HepG2 (cell line): ENCODE data around the gene PRKCSH. TPM values are rescaled to one million over a fixed set of nuclear protein-coding genes. Genes with fewer than 3 reads are reported as not detected.

Source experiments
- ASH2L ChIP-seq: fragments of 300-600, 200-600 bp; sonication (generic); IDR thresholded peaks from 2 replicates; pipeline ENCODE4 v1.7.0; 2017; ENCODE audit warnings: low read depth, mild to moderate bottlenecking, moderate library complexity, mixed read lengths, low read length; ENCODE audit not compliant: insufficient read length
- CEBPG ChIP-seq: IDR thresholded peaks from 2 replicates; pipeline ENCODE4 v1.6.1; 2016
- ISL2 ChIP-seq: sonication (generic); formaldehyde crosslinking; IDR thresholded peaks from 2 replicates; pipeline ENCODE4 v1.5.0; 2020; ENCODE audit warnings: missing genetic modification reagents
- KDM5B ChIP-seq: sonication (generic); formaldehyde crosslinking; IDR thresholded peaks from 2 replicates; pipeline ENCODE4 v1.4.0; 2020; ENCODE audit warnings: missing genetic modification reagents, mild to moderate bottlenecking, borderline replicate concordance
- LBX2 ChIP-seq: sonication (generic); formaldehyde crosslinking; IDR thresholded peaks from 2 replicates; pipeline ENCODE4 v1.5.0; 2020; ENCODE audit warnings: missing genetic modification reagents, mild to moderate bottlenecking, borderline replicate concordance
- MED1 ChIP-seq: sonication (generic); formaldehyde crosslinking; IDR thresholded peaks from 2 replicates; pipeline ENCODE4 v1.4.0; 2020; ENCODE audit warnings: missing genetic modification reagents
- PAXIP1 ChIP-seq: sonication (generic); formaldehyde crosslinking; conservative IDR thresholded peaks from 2 replicates; pipeline ENCODE4 v1.4.0; 2020; ENCODE audit warnings: mild to moderate bottlenecking, missing genetic modification reagents, moderate library complexity
- TAF1 ChIP-seq: sonication (generic); formaldehyde crosslinking; IDR thresholded peaks from 2 replicates; pipeline ENCODE4 v1.4.0; 2020; ENCODE audit warnings: missing genetic modification reagents
- UBTF ChIP-seq: sonication (generic); formaldehyde crosslinking; IDR thresholded peaks from 2 replicates; pipeline ENCODE4 v1.4.0; 2020; ENCODE audit warnings: mild to moderate bottlenecking, missing genetic modification reagents
- ZHX2 ChIP-seq, 2 experiments: sonication (generic) in 1 of 2; formaldehyde crosslinking in 1 of 2; IDR thresholded peaks; 2 replicates each; pipeline versions ENCODE4 v1.6.1 to v1.9.0; 2014 to 2022; ENCODE audit warnings: antibody characterized with exemption in 1 of 2, borderline replicate concordance in 1 of 2, inconsistent platforms in 1 of 2, low read depth in 1 of 2, missing genetic modification reagents in 1 of 2
- ZNF12 ChIP-seq: sonication (generic); formaldehyde crosslinking; IDR thresholded peaks from 2 replicates; pipeline ENCODE4 v1.5.0; 2020; ENCODE audit warnings: missing genetic modification reagents
- ZNF180 ChIP-seq: sonication (generic); formaldehyde crosslinking; IDR thresholded peaks from 2 replicates; pipeline ENCODE4 v1.4.0; 2020; ENCODE audit warnings: low read depth, missing genetic modification reagents, borderline replicate concordance
- ZNF33B ChIP-seq: sonication (generic); formaldehyde crosslinking; IDR thresholded peaks from 2 replicates; pipeline ENCODE4 v1.5.1; 2020; ENCODE audit warnings: mild to moderate bottlenecking, missing genetic modification reagents
- ZNF543 ChIP-seq: sonication (generic); formaldehyde crosslinking; IDR thresholded peaks from 2 replicates; pipeline ENCODE4 v1.4.0; 2020; ENCODE audit warnings: mild to moderate bottlenecking, missing genetic modification reagents
- ZNF841 ChIP-seq: sonication (generic); formaldehyde crosslinking; IDR thresholded peaks from 2 replicates; pipeline ENCODE4 v1.8.1; 2023; ENCODE audit warnings: missing genetic modification reagents, borderline replicate concordance
- polyA plus RNA-seq, 8 experiments: library from polyadenylated mRNA; depleted of rRNA in 3 of 8; stranded (reverse) in 7 of 8; unstranded in 1 of 8; fragments of >200 nt; fragmentation: Illumina TruSeq in 4 of 8; extraction: Trizol in 4 of 8; gene quantifications; 2 replicates each; pipeline versions ENCODE4 v1.2.1 to v1.2.3, GENCODE V29; 2011 to 2016; ENCODE audit warnings: low read depth in 4 of 8, missing spikeins in 1 of 8, mixed read lengths in 1 of 8; ENCODE audit not compliant: insufficient read depth in 1 of 8
- total RNA-seq, 5 experiments: library from RNA; depleted of rRNA; stranded (reverse); fragments of >200 nt; fragmentation: Illumina TruSeq; extraction: Trizol; gene quantifications; 2 replicates each; pipeline ENCODE4 v1.2.3, GENCODE V29; 2016; ENCODE audit warnings: low read depth in 1 of 5

The PRKCSH gene
- total and polyA plus RNA-seq, 2 of the 13 experiments (the other 11 are each of a cell fraction or from before 2014, with no cell fraction given) = 85.1 to 125 TPM

GRCh38 chr19:11435057-11435832 is at the start of gene PRKCSH, which contains the start of gene ODAD3 (continued):
- TF ChIP-seq MED1 (CRISPR knock-in tag) = 0 out of 2 replicates have a peak, but pooled peaks have one; percentile 55
- TF ChIP-seq KDM5B = no peak; the same call in 1 of the 2 replicates
- 0 out of 2 replicates have a peak, but pooled peaks have one; percentile 33 for TF ChIP-seq ZNF33B (CRISPR knock-in tag)
- TF ChIP-seq PAXIP1 = peak; percentile 69
- TF ChIP-seq ZNF543 (CRISPR knock-in tag) = no peak
- peak; percentile 68 for TF ChIP-seq ASH2L
- TF ChIP-seq ISL2 (CRISPR knock-in tag) = peak; percentile 55; the same call in 1 of the 2 replicates
- TF ChIP-seq CEBPG = 0 out of 2 replicates have a peak, but pooled peaks have one; percentile 34
- no peak for TF ChIP-seq LBX2
- TF ChIP-seq UBTF = peak; percentile 49; the same call in 1 of the 2 replicates
- TF ChIP-seq ZNF841 = no peak
- TF ChIP-seq TAF1 = peak; percentile 90
- peak; percentile 99 for TF ChIP-seq ZHX2 (IDR thresholded peaks at IDR 0.05; ENCODE audit: low read depth)
- no peak for TF ChIP-seq ZHX2 (CRISPR knock-in tag; IDR thresholded peaks at IDR 0.05; ENCODE audit: borderline replicate concordance)
- no peak for TF ChIP-seq ZNF12 (CRISPR knock-in tag)
- TF ChIP-seq ZNF180 (CRISPR knock-in tag) = no peak
